Stomach (tissue), 4 donors: ENCODE results near the gene ZBTB18.

Experiments used
- CTCF ChIP-seq, 7 experiments: fragments of 450-650 bp in 4 of 7; fragments of 200-600 bp in 3 of 7; sonication (generic) in 3 of 7; IDR thresholded peaks; one replicate each; pipeline ENCODE4 v1.5.1; 2016 to 2019; ENCODE audit warnings: antibody characterized with exemption in 7 of 7, control low read depth in 2 of 7, mild to moderate bottlenecking in 1 of 7
- EP300 ChIP-seq: sonication (generic); formaldehyde crosslinking; IDR thresholded peaks from one replicate; pipeline ENCODE4 v1.6.1; 2017; ENCODE audit warnings: antibody characterized with exemption
- POLR2A ChIP-seq, 4 donors: fragments of 450-650 bp; IDR thresholded peaks; one replicate each; pipeline ENCODE4 v1.6.1; 2016; ENCODE audit warnings: antibody characterized with exemption in 4 of 4, control low read depth in 2 of 4, mild to moderate bottlenecking in 1 of 4, moderate library complexity in 1 of 4
- POLR2AphosphoS5 ChIP-seq, 3 donors: sonication (generic); formaldehyde crosslinking; IDR thresholded peaks; one replicate each; pipeline ENCODE4 v1.6.1; 2016; ENCODE audit warnings: antibody characterized with exemption in 3 of 3

- no peak for TF ChIP-seq CTCF (IDR thresholded peaks at IDR 0.05)
- TF ChIP-seq POLR2AphosphoS5 (IDR thresholded peaks at IDR 0.05), result no peak
- no peak for TF ChIP-seq EP300
- no peak for TF ChIP-seq POLR2A (IDR thresholded peaks at IDR 0.05)
Measured at GRCh38 chr1:244022311-244022710, 28.8 kb upstream of the ZBTB18 start.
